ENCODE measurements around the gene RBM20.

GRCh38 chr10:110786172-110786571, 142.0 kb downstream of the RBM20 start:
- TF ChIP-seq EZH2 (IDR thresholded peaks at IDR 0.05; ENCODE audit: low read length), result no peak
- TF ChIP-seq CTCF (optimal IDR thresholded peaks at IDR 0.05 in 1 of 3, IDR thresholded peaks at IDR 0.05 in 1 of 3, conservative IDR thresholded peaks at IDR 0.05 in 1 of 3; ENCODE audit: extremely low read depth in 1 of 3, insufficient read depth in 2 of 3, low read length in 3 of 3), result no peak

Data from keratinocyte (primary cell).